Activated effector memory CD4-positive, alpha-beta T cell treated with Interleukin-2 at 50 U/mL for 16 hours (primary cell): ENCODE measurements around the gene IL37.
A peak's percentile ranks its signal among the peaks of the same experiment; 100 is the strongest.
"Not testable (repeated sequence)": the region's sequence is repeated elsewhere in the genome, so short reads cannot be mapped to it uniquely, and the experiment has no call there.

Source experiments
- DNase-seq: peaks from one replicate; pipeline ENCODE4 v3.0.0-alpha.2; 2020

The IL37 gene

GRCh38 chr2:112923967-112924338 lies 13.0 kb downstream of the IL37 start:
- no peak for DNase-seq

GRCh38 chr2:112924360-112924759 lies 13.4 kb downstream of the IL37 start:
- no peak for DNase-seq

- DNase-seq: no peak
Observed at GRCh38 chr2:112924821-112925220, 13.9 kb downstream of the IL37 start.

- no peak for DNase-seq
Observed at GRCh38 chr2:112926707-112927106, 15.7 kb downstream of the IL37 start.

- no peak for DNase-seq
Observed at GRCh38 chr2:112927745-112928144, 16.8 kb downstream of the IL37 start.

- no peak for DNase-seq
Observed at GRCh38 chr2:112933261-112933660, 22.3 kb downstream of the IL37 start.

- not testable (repeated sequence) for DNase-seq
Observed at GRCh38 chr2:112934117-112934516, 23.2 kb downstream of the IL37 start.

- no peak for DNase-seq
Observed at GRCh38 chr2:112936927-112937232, 25.9 kb downstream of the IL37 start.

GRCh38 chr2:112938904-112939303 lies 27.9 kb downstream of the IL37 start:
- DNase-seq: no peak

GRCh38 chr2:112939425-112939824 lies 28.5 kb downstream of the IL37 start:
- no peak for DNase-seq

- DNase-seq: no peak
Observed at GRCh38 chr2:112940859-112941625, 30.1 kb downstream of the IL37 start.

- DNase-seq: peak; percentile 32
Observed at GRCh38 chr2:112941753-112942653, 31.0 kb downstream of the IL37 start.

GRCh38 chr2:112942654-112943002 lies 31.7 kb downstream of the IL37 start:
- no peak for DNase-seq

- no peak for DNase-seq
Observed at GRCh38 chr2:112944971-112945370, 34.0 kb downstream of the IL37 start.

GRCh38 chr2:112946086-112946485 lies 35.1 kb downstream of the IL37 start:
- DNase-seq: no peak

GRCh38 chr2:112947374-112947773 lies 36.4 kb downstream of the IL37 start:
- no peak for DNase-seq

- DNase-seq: no peak
Observed at GRCh38 chr2:112949456-112949855, 38.5 kb downstream of the IL37 start.

GRCh38 chr2:112954364-112954763 lies 43.4 kb downstream of the IL37 start:
- DNase-seq: no peak

- DNase-seq: no peak
Observed at GRCh38 chr2:112957511-112957910, 46.5 kb downstream of the IL37 start.

- DNase-seq: no peak
Observed at GRCh38 chr2:112958428-112959108, 47.6 kb downstream of the IL37 start.

- no peak for DNase-seq
Observed at GRCh38 chr2:112959109-112959812, 48.3 kb downstream of the IL37 start.

- DNase-seq: no peak
Observed at GRCh38 chr2:112960230-112960825, 49.4 kb downstream of the IL37 start.
